ENCODE data around the gene SPCS1.

SPCS1 gene

DNA sequence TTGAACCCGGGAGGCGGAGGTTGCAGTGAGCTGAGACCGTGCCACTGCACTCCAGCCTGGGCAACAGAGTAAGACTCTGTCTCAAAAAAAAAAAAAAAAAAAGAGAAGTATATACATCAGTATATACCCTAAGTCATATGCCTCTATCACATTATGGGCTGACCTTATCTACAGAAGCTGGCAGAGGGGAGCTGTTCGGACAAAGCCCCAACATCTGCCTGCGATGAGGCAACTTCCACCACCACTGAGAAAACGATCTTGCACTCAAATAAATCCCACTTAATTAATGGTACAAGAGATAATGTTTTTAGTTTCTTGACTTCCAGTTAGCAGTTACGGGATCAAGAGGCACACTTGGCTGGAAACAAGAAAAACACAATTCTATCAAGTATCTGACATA, 2.6 kb upstream of the SPCS1 start:
- TF ChIP-seq, protein P1, sequence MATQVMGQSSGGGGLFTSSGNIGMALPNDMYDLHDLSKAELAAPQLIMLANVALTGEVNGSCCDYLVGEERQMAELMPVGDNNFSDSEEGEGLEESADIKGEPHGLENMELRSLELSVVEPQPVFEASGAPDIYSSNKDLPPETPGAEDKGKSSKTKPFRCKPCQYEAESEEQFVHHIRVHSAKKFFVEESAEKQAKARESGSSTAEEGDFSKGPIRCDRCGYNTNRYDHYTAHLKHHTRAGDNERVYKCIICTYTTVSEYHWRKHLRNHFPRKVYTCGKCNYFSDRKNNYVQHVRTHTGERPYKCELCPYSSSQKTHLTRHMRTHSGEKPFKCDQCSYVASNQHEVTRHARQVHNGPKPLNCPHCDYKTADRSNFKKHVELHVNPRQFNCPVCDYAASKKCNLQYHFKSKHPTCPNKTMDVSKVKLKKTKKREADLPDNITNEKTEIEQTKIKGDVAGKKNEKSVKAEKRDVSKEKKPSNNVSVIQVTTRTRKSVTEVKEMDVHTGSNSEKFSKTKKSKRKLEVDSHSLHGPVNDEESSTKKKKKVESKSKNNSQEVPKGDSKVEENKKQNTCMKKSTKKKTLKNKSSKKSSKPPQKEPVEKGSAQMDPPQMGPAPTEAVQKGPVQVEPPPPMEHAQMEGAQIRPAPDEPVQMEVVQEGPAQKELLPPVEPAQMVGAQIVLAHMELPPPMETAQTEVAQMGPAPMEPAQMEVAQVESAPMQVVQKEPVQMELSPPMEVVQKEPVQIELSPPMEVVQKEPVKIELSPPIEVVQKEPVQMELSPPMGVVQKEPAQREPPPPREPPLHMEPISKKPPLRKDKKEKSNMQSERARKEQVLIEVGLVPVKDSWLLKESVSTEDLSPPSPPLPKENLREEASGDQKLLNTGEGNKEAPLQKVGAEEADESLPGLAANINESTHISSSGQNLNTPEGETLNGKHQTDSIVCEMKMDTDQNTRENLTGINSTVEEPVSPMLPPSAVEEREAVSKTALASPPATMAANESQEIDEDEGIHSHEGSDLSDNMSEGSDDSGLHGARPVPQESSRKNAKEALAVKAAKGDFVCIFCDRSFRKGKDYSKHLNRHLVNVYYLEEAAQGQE (IDR thresholded peaks at IDR 0.05; ENCODE audit: low read depth) = no peak
- TF ChIP-seq EGR1 (IDR thresholded peaks at IDR 0.05) = no peak
- no peak for TF ChIP-seq CREB1 (IDR thresholded peaks at IDR 0.05; ENCODE audit: low read depth)
- TF ChIP-seq TAF1 (IDR thresholded peaks at IDR 0.05; ENCODE audit: low read depth) = no peak
- TF ChIP-seq, protein P2, sequence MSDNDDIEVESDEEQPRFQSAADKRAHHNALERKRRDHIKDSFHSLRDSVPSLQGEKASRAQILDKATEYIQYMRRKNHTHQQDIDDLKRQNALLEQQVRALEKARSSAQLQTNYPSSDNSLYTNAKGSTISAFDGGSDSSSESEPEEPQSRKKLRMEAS (IDR thresholded peaks at IDR 0.05) = no peak
- TF ChIP-seq YY1 (IDR thresholded peaks at IDR 0.05; ENCODE audit: low read depth) = no peak

DNA sequence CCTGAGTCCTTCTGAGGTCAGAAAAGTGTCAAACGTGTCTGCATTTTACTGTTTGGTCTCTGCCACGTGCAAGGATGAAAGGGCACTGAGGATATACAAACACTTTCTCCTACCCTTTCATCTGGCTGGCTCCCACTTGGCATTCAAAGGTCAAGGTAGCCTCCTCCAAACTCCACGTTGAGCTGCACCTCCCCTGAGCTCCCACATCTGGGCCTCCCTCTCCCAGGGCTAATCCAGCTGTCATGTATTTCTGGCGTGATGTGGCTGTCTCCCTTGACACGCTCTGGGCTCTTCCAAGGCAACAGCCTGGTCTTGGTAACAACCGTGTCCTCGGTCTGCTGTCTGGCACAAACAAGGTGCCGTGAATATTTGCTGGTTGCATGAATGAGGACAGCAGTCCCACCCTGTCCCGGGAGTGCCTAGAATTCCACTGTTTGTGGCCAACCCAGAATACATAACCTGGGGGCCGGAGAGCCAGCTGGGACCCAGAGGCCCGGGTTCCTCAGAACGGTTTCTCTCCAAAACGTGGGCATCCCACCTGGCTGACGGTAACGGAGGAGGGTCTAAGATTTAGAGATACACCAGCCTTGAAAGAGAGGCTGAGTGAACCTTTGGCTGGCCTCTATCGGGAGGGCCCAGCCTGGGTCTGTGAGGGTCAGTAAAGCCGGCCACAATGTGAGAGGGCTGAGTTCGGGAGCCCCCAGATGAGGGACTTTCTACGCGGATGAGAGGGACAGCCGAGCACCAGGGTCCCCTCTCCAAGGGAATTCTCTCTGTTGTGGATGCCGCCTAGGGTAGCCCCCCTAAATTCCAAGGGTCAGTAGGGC, 1.1 kb upstream of the SPCS1 start:
- TF ChIP-seq TCF12 (IDR thresholded peaks at IDR 0.05; ENCODE audit: low read depth) (no peak), EP300 (IDR thresholded peaks at IDR 0.05; ENCODE audit: borderline replicate concordance) (no peak), FOXM1 (IDR thresholded peaks at IDR 0.05; ENCODE audit: borderline replicate concordance, low read depth) (no peak), CEBPB (IDR thresholded peaks at IDR 0.05) (no peak), CREB1 (IDR thresholded peaks at IDR 0.05; ENCODE audit: low read depth) (no peak), RAD21 (IDR thresholded peaks at IDR 0.05; ENCODE audit: low read depth) (no peak), YY1 (IDR thresholded peaks at IDR 0.05; ENCODE audit: low read depth) (no peak), TEAD4 (IDR thresholded peaks at IDR 0.05) (no peak)
- TF ChIP-seq, protein P2 (IDR thresholded peaks at IDR 0.05) = no peak; the same call in 1 of the 2 replicates
- TF ChIP-seq, protein P3, sequence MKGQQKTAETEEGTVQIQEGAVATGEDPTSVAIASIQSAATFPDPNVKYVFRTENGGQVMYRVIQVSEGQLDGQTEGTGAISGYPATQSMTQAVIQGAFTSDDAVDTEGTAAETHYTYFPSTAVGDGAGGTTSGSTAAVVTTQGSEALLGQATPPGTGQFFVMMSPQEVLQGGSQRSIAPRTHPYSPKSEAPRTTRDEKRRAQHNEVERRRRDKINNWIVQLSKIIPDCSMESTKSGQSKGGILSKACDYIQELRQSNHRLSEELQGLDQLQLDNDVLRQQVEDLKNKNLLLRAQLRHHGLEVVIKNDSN (IDR thresholded peaks at IDR 0.05) = no peak
- TF ChIP-seq, protein P1 (IDR thresholded peaks at IDR 0.05; ENCODE audit: low read depth) = no peak

DNA sequence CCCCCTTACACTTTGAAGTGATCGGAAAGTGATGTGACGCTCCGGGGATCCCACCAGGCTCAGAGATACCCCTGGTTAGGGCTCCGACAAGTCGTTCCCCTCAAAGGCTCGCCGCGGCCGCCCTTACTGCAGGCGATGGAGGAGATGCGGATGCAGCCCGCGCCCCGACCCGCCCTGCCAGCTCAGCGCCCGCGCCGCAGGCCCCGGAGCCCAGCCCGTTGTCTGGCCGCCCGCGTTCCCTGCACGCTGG, 543 bp upstream of the SPCS1 start:
- TF ChIP-seq, protein P1 (IDR thresholded peaks at IDR 0.05; ENCODE audit: low read depth) = no peak
- TF ChIP-seq, protein P2 (IDR thresholded peaks at IDR 0.05) = no peak
- TF ChIP-seq CREB1 (IDR thresholded peaks at IDR 0.05; ENCODE audit: low read depth) (no peak), FOXM1 (IDR thresholded peaks at IDR 0.05; ENCODE audit: borderline replicate concordance, low read depth) (no peak), TCF12 (IDR thresholded peaks at IDR 0.05; ENCODE audit: low read depth) (no peak), TEAD4 (IDR thresholded peaks at IDR 0.05) (no peak; the same call in 1 of the 2 replicates), CEBPB (IDR thresholded peaks at IDR 0.05) (no peak), TAF1 (IDR thresholded peaks at IDR 0.05; ENCODE audit: low read depth) (no peak), ZBTB7A (IDR thresholded peaks at IDR 0.05; ENCODE audit: low read depth) (no peak), EGR1 (IDR thresholded peaks at IDR 0.05) (no peak), RAD21 (IDR thresholded peaks at IDR 0.05; ENCODE audit: low read depth) (no peak), EP300 (IDR thresholded peaks at IDR 0.05; ENCODE audit: borderline replicate concordance) (no peak), NFIC (IDR thresholded peaks at IDR 0.05) (no peak), YY1 (IDR thresholded peaks at IDR 0.05; ENCODE audit: low read depth) (no peak)
- TF ChIP-seq, protein P3 (IDR thresholded peaks at IDR 0.05) = no peak

DNA sequence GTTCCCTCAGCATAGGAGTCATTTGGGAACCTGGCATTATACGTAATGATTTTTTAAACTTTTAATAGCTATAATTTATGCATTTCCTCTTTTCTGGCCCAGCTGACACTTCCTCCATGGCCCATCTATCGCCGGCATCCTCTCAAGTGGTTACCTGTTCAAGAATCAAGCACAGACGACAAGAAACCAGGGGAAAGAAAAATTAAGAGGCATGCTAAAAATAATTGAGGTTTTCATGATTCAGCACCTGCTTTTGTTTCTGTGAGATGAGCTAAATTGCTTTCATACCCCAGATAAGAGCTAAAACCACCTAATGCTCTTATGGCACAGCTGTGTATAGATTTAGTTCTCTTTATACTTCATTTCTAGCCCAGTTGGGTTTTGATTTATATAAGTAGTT, 1.7 kb downstream of the SPCS1 start:
- no peak for TF ChIP-seq YY1 (IDR thresholded peaks at IDR 0.05; ENCODE audit: low read depth)
- no peak for TF ChIP-seq EGR1 (IDR thresholded peaks at IDR 0.05)
- no peak for TF ChIP-seq RAD21 (IDR thresholded peaks at IDR 0.05; ENCODE audit: low read depth)
- TF ChIP-seq TAF1 (IDR thresholded peaks at IDR 0.05; ENCODE audit: low read depth) = no peak
- TF ChIP-seq, protein P3 (IDR thresholded peaks at IDR 0.05) = no peak
- TF ChIP-seq, protein P1 (IDR thresholded peaks at IDR 0.05; ENCODE audit: low read depth) = no peak
- TF ChIP-seq CREB1 (IDR thresholded peaks at IDR 0.05; ENCODE audit: low read depth) = no peak

Data from Ishikawa (cell line).